Stomach smooth muscle (tissue), 2 donors: ENCODE measurements around the gene ATP10A.

Source experiments
- H3K27ac ChIP-seq: one replicate; pipeline ENCODE4 v1.7.0; 2013; ENCODE audit warnings: mild to moderate bottlenecking, low read length, inconsistent platforms
- H3K27me3 ChIP-seq, 2 donors: one replicate each; pipeline ENCODE4 v1.7.0; 2013; ENCODE audit warnings: low read length in 2 of 2; ENCODE audit not compliant: insufficient read depth in 2 of 2, control insufficient read depth in 1 of 2
- H3K36me3 ChIP-seq, 2 donors: one replicate each; pipeline ENCODE4 v1.7.0; 2013; ENCODE audit warnings: low read length in 2 of 2; ENCODE audit not compliant: control insufficient read depth in 2 of 2, insufficient read depth in 2 of 2
- H3K4me1 ChIP-seq: one replicate; pipeline ENCODE4 v1.7.0; 2013; ENCODE audit warnings: low read length; ENCODE audit not compliant: control insufficient read depth, insufficient read depth
- H3K4me3 ChIP-seq, 2 donors: one replicate each; pipeline ENCODE4 v1.7.0; 2013; ENCODE audit warnings: low read length in 2 of 2
- H3K9ac ChIP-seq, 2 donors: one replicate each; pipeline ENCODE4 v1.7.0; 2013; ENCODE audit warnings: low read length in 2 of 2, mild to moderate bottlenecking in 1 of 2
- H3K9me3 ChIP-seq, 2 donors: one replicate each; pipeline ENCODE4 v1.7.0; 2013; ENCODE audit warnings: low read length in 2 of 2; ENCODE audit not compliant: control insufficient read depth in 2 of 2
- donor health status: healthy.
- donor health status: Pancreatic carcinoma.

Gene ATP10A

DNA sequence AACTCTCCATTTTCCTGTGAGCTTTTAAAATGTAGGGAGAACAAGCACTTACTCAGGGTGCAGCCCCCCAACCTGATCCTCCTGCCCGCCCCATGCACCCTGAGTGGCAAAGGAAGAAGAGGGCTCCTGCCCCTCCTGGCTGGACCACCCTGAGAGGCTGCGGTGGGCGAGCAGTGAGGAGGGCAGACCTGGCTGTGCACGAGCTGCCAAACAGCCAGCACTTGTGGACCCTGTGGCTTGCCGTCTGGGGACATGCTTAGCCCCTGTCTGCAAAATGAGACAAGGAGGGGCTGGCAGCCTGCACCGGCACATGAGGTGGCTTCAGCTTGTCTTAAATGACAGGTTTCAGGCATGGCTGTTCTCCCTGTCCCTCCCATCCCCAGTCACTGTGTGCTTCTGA is 18.6 kb downstream of the ATP10A start:
- Histone ChIP-seq H3K27ac (no peak overlapping the region), H3K9ac (no peak overlapping the region), H3K4me3 (no peak overlapping the region), H3K36me3 (peaks cover 0 to 2% of the 10 kb centered on the region in 2 donors), H3K4me1 (peaks cover 34% of the 10 kb centered on the region), H3K9me3 (no peaks in the 10 kb centered on the region), H3K27me3 (no peaks in the 10 kb centered on the region)

DNA sequence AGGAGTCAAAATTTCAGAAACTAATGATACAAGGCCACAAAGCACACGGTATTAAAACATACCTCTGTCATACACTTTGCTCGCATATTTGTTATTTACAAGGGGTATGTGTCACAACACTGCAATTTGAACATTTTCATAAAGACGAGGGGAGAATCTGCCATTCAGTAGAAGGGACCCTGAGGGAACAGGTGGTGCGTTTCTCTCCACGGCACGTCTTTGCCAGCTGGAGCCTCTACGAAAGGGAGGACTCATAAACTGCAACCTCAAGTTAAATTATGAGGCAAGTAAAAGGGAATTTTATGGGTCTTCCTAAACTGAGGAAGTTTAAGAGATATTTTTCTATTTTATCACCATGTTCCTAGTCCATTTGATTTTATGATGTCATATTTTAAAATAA is 19.1 kb downstream of the ATP10A start:
- no peaks in the 10 kb centered on the region for H3K27me3 ChIP-seq
- H3K27ac ChIP-seq: no peak overlapping the region
- peaks cover 30% of the 10 kb centered on the region for H3K4me1 ChIP-seq
- peaks cover 0 to 2% of the 10 kb centered on the region in 2 donors for H3K36me3 ChIP-seq
- no peak overlapping the region for H3K9ac ChIP-seq
- H3K9me3 ChIP-seq: no peaks in the 10 kb centered on the region
- no peak overlapping the region for H3K4me3 ChIP-seq

DNA sequence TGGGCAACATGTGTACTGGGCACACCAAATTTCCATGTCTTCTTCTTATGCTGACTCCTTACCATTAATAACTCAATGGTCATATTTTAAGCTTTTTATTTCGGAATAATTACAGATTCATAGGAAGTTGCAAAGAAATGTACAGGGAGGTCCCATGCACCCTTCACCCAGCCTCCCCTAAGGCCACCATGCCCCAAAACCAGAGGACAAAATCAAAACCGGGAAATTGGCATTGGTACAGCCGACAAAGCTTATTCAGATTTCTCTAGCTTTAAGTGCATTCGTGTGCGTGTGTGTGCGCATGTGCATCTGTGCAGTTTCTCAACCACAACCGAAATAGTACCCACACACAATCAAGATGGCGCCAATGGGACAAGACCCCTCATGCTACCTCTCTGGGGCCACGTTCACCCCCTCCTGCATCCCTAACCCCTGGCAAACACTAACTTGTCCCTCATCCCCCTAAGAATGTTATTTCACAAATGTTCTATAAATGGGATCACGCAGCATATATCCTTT is 23.4 kb downstream of the ATP10A start:
- Histone ChIP-seq H3K36me3 (peaks cover 0 to 2% of the 10 kb centered on the region in 2 donors), H3K27me3 (no peaks in the 10 kb centered on the region), H3K4me3 (no peak overlapping the region), H3K9me3 (no peaks in the 10 kb centered on the region), H3K4me1 (peaks cover 11% of the 10 kb centered on the region), H3K9ac (no peak overlapping the region), H3K27ac (no peak overlapping the region)

DNA sequence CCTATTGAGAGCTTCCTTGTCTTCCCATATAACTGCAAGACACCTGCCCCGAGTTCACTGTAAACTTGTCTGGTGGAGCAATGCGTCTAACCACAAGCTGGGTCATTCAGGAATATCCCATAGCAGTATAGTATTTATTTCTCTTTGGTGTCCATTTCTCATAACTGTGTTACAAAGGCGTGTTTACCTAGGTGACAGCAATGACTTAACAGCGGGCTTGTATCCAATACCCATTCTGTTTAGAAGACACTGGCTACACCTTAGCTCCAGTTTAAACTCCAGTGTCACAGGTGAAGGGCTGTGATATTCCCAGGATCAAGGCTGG is 24.3 kb downstream of the ATP10A start:
- H3K9me3 ChIP-seq: no peaks in the 10 kb centered on the region
- peaks cover 0 to 2% of the 10 kb centered on the region in 2 donors for H3K36me3 ChIP-seq
- no peaks in the 10 kb centered on the region for H3K27me3 ChIP-seq
- H3K4me3 ChIP-seq: no peak overlapping the region
- peaks cover 6% of the 10 kb centered on the region for H3K4me1 ChIP-seq
- H3K9ac ChIP-seq: no peak overlapping the region
- no peak overlapping the region for H3K27ac ChIP-seq

DNA sequence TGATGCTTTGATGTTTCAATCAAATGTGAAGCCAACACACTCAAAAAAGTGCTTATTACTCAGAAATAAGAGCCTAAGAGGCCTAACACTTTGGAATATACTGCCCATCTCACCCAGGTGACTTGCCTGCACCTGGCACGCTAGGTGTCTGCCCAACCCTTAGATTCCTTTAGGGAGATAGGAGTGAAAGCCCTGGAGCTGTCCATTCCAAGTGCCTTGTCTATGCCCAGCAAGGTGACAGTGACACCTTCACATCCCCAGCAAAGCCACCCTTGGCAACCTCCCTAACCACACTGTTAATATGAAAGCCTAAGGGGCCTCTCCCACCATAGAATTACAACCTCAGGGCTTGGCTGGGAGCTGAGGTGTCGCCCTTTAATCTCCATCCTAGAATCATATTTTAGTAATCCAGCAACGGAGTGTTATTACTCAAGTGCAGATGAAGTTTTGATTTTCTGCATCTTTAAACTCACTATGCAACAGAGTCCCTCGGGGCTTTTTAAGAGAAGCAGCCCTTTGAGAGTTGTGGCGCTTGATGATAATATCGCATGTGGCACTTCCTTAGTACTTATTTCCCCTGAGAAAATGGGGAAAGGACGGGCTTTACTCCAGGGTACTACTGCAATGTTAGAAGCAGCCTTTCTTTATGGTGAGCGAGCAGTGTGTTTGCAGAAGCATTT is 24.8 kb downstream of the ATP10A start:
- Histone ChIP-seq H3K9me3 (no peaks in the 10 kb centered on the region), H3K4me3 (no peak overlapping the region), H3K27ac (no peak overlapping the region), H3K4me1 (peaks cover 1% of the 10 kb centered on the region), H3K9ac (no peak overlapping the region), H3K36me3 (peaks cover 0 to 2% of the 10 kb centered on the region in 2 donors), H3K27me3 (no peaks in the 10 kb centered on the region)

DNA sequence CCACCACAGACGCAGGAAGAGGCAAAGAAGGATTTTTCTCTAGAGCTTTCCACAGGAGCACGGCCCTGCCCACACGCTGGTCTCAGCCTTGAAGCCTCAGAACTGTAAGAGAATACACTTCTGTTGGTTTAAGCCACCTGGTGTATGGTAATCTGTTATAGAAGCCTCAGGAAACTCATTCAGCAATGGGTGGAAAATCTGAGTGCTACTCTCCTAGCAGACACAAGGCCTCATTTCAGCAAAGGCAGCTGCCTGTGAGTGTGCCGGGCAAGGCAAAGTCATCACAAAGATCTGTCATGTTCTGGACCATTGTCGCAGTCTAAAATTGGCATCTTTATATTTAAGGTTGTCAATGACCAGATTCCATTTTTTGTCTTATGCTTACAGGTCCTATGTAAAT is 31.0 kb downstream of the ATP10A start:
- Histone ChIP-seq H3K27me3 (no peaks in the 10 kb centered on the region), H3K36me3 (no peaks in the 10 kb centered on the region), H3K4me3 (no peak overlapping the region), H3K9me3 (no peaks in the 10 kb centered on the region), H3K27ac (peak overlapping the region; percentile 89), H3K4me1 (peaks cover 31% of the 10 kb centered on the region), H3K9ac (peak overlapping the region in 1 of 2 donors; percentile 47)

DNA sequence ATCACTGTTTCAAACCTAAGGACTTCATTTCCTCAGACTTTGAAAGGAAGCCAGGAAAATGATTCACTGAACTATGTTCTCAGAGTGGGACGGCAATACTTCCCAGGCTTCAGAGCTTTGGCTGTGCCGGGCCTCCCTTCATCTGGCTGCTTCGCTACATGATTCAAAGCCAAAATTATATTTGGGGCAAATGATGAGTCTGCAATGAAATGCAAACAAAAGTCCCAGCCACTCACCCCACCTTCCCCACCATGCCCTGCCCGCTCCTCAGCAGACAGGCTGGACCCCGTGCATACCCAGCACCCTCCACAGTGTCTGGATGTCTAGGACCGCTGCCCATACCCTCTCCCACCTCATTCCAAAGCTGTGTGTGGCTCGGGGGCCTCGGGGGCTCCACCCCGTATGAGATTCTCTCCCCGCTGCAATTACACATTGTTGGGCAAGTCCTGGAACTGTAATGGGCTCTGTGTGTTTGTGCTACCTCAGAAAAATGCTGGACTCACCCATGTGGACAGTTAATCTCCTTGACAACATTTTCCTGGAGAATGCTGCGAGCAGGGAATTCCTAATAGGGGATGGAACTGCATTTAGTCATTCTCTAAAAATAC is 32.2 kb downstream of the ATP10A start:
- H3K4me3 ChIP-seq: peak overlapping the region; percentile 56 to 65
- H3K27me3 ChIP-seq: no peaks in the 10 kb centered on the region
- H3K9me3 ChIP-seq: no peaks in the 10 kb centered on the region
- H3K4me1 ChIP-seq: peaks cover 31% of the 10 kb centered on the region
- H3K36me3 ChIP-seq: no peaks in the 10 kb centered on the region
- H3K9ac ChIP-seq: peak overlapping the region; percentile 39 to 66
- peak overlapping the region; percentile 89 for H3K27ac ChIP-seq

DNA sequence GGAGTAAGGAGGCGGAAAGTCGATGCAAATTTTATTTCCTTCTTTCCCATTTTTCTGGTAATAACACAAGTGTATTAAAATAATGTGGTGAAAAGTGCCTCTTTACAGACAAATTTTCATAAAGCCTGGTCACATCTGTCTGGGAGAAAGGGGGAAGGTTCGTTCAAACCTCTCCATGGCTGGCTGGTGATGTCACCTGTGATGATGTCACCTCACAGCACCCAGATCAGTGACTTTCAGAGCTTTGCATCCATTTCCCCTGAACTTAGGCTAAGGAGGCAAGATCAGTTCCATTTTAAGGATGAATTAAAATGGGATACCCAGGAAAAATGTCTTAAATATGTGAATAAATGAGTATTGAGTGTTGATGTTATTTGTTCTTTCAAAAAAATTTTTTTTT is 34.1 kb downstream of the ATP10A start:
- no peaks in the 10 kb centered on the region for H3K36me3 ChIP-seq
- no peaks in the 10 kb centered on the region for H3K9me3 ChIP-seq
- H3K9ac ChIP-seq: no peak overlapping the region
- peak overlapping the region; percentile 89 for H3K27ac ChIP-seq
- no peaks in the 10 kb centered on the region for H3K27me3 ChIP-seq
- H3K4me3 ChIP-seq: no peak overlapping the region
- H3K4me1 ChIP-seq: peaks cover 31% of the 10 kb centered on the region

DNA sequence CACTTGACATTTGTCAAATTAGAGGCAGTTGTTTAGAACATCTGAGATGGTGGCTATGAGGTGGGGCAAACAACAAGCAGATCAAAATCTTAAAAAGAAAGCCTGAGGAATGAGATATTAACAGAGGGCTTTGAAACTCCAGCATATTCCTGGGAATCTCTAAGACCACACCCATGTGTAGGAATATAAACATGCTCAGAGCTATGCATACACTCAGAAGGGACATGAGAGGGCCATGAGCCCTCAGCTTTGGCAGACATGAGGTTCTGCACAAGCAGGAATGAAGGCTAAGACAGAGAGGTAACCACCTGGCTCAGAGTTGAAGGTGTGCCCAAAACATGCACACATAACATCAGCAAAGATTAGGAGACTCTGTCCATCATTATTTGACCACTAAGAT is 37.9 kb downstream of the ATP10A start:
- Histone ChIP-seq H3K27me3 (no peaks in the 10 kb centered on the region), H3K27ac (no peak overlapping the region), H3K4me3 (peak overlapping the region in 1 of 2 donors; percentile 24), H3K36me3 (no peaks in the 10 kb centered on the region), H3K9ac (no peak overlapping the region), H3K9me3 (no peaks in the 10 kb centered on the region), H3K4me1 (peaks cover 13% of the 10 kb centered on the region)

DNA sequence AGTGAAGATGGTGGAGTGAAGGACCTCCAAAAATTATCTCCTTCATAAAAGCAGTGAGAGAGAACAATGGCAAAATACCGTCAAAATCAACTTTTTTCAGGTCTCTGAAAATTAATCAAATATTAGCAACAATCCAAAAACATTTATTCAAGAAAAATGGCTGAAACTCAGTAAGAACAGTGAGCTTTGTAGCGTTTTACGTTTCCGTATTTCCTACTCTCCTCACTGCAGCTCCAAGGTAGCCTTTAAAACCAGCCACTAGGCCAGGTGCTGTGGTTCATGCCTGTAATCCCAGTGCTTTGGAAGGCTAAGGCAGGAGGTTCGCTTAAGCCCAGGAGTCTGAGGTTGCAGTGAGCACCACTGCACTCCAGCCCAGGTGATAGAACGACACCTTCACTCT is 38.5 kb downstream of the ATP10A start:
- H3K36me3 ChIP-seq: no peaks in the 10 kb centered on the region
- H3K9me3 ChIP-seq: no peaks in the 10 kb centered on the region
- peaks cover 7% of the 10 kb centered on the region for H3K4me1 ChIP-seq
- no peak overlapping the region for H3K27ac ChIP-seq
- H3K9ac ChIP-seq: no peak overlapping the region
- peak overlapping the region; percentile 24 to 29 for H3K4me3 ChIP-seq
- H3K27me3 ChIP-seq: no peaks in the 10 kb centered on the region

DNA sequence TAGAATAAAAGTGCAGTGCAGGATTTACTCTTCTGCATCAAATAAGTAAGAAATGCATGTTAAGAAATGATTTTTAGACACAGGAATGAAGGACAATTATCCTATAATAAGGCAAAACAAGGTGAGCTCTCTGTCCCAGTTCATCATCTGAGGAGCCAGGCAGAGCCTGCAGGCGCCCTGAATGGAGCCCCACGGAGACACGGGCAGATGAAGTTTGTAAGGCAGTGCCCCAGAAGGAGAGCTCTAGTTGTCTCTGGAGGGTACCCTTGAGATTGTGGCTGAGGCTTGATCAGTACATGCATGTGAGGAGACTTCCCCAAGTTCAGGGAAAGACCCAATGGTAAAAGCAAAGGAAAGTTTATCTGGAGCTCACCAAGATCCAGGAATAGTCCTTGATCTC is 50.3 kb downstream of the ATP10A start:
- Histone ChIP-seq H3K27me3 (no peaks in the 10 kb centered on the region), H3K4me3 (no peak overlapping the region), H3K36me3 (peaks cover 0 to 2% of the 10 kb centered on the region in 2 donors), H3K9me3 (no peaks in the 10 kb centered on the region), H3K4me1 (peaks cover 18% of the 10 kb centered on the region), H3K9ac (no peak overlapping the region), H3K27ac (no peak overlapping the region)
